ENCODE data around the gene SYT7.
"Not testable (repeated sequence)": the region's sequence is repeated elsewhere in the genome, so short reads cannot be mapped to it uniquely, and the experiment has no call there.

SYT7 gene

DNA sequence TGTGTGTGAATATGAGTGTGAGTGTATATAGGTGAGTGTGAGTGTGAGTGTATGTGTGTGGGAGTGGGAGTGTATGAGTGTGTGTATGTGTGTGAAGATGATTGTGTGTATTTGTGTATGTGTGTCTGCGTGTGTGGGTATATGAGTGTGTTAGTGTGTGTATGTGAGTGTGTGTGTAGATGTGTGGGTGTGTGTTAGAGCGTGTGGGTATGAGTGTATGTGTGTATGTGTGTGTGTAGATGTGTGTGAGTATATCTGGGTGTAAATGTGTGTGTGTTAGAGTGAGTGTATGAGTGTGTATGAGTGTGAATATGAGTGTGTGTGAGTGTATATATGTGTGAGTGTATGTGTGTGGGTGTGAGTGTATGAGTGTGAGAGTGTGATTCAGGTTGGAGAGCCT lies 83.4 kb downstream of the SYT7 start:
- no peak for DNase-seq (ENCODE audit: low spot score)

DNA sequence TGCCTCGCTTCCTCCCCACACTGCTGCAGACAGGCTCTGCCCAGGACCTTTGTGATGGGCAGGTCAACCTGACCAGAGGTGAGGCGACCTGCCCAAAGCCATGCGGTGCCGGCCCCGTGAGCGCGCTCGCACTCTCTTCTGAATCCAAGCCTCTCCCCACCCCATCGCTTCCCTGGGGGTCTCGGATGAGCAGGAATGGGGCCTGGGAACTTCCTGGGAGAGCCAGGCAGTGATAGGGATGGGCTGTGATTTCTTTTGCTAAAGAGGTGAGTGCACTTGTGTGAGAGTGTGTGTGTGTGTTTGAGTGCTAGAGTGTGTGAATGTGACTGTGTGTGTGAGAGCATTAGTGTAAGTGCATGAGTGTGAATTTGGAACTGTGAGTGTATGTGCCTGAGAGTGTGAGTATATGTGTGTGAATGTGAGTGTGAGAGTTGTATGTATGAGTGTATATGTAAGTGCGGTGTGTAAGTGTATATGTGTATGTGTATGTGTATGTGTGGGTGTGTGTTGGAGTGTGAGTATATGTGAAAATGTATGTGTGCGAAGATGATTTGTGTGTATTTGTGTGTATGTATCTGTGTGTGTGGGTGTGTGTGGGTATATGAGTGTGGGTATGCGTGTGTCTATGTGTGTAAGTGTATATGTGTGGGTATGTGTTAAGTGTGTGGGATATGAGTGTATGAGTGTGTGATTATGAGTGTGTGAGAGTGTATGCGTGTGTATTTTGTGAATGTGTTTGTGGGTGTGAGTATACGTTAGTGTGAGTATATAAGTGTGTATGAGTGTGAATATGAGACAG lies 84.1 kb downstream of the SYT7 start:
- DNase-seq (ENCODE audit: low spot score), result no peak

DNA sequence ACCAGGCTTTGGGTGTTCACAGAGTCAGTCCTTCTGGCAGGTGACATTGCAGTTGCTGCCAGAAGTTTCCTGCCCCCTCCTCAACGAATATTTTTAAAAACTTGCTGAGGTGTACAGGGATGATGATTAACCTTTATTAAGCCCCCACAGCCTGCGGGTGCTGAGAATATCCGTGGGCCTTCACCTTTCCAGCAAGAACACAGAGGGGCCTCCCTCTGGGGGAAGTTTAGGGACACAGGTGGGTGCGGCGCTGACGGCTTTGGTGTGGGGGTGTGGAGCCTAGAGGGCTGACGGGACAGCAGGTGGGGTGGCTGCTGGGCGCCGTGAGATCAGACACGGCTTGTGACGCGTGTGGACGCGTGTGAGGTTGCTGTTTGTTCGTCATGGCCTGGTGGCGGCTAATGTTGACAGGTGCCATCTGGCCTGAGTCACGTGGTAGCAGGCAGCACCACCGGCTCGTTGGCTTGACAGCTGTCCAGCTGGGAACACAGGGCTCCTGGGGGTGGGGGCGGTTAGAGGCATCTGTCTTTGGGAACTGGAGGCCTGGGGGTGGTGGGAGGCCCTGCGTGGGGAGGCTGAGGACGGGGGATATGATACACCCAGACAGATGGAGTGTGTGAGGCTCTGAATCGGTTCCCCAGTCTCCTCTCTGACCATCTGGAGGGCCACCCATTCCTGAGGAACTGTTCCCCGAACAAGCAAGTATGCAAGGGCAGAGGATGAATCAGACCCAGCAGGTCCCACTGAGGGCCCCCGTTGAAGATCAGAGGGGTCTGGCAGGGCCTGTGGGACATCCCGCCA lies 84.9 kb downstream of the SYT7 start:
- no peak for DNase-seq (ENCODE audit: low spot score)

DNA sequence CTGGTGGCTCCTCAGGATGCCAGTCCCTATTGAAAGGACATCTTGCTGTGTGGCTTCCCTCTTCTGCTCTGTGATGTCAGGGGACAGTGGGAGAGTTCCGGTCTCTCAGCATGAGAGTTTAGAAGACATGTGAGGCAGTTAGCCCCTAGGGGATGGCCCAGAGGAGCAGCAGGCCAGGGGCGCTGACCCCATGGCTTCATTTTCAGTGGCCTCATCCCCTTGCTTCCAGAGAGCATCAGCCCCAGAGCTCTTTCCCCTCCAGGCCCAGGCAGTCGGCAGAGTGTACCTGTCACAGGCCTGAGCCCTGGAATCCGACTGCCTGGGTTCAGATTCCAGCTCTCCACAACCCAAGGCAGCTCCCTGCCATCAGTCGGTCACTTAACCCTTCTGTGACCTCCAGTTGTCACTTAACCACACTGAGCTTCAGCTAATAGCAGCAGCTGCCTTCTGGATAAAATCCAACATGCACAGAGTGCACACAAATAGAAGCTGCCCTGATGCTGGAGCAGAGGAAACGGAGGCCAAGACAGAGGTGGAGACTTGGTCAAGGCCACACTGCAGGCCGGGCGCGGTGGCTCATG lies 86.4 kb downstream of the SYT7 start:
- DNase-seq (ENCODE audit: low spot score), result no peak

DNA sequence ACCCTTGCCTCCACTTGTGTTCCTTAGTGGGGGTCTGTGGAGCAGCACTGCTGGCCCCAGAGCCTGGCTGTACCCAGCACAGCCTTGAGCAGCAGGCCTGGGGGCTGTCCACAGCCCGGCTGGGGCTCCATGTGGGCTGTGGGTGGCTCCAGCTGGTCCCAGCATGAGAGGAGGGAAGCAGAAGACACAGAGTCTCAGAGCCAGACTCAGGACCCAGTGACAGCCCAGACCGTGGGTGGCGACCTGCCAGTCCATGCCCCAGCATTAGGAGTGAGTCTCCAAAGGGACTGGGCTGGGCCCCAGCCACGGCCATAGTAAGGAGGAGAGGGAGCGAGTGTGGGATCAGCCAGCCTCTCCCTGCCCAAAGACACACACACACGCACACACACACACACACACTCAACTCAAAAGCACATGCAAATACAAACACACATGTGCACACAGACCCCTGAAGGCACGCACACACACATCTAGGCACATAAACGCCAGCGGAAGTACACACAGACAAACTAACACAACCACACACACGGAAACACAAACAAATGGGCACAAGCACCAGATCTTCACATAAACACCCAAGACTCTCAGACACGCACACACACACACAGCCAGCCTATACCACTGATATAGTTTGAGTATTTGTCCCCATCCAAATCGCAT lies 89.0 kb downstream of the SYT7 start:
- DNase-seq (ENCODE audit: low spot score), result no peak

DNA sequence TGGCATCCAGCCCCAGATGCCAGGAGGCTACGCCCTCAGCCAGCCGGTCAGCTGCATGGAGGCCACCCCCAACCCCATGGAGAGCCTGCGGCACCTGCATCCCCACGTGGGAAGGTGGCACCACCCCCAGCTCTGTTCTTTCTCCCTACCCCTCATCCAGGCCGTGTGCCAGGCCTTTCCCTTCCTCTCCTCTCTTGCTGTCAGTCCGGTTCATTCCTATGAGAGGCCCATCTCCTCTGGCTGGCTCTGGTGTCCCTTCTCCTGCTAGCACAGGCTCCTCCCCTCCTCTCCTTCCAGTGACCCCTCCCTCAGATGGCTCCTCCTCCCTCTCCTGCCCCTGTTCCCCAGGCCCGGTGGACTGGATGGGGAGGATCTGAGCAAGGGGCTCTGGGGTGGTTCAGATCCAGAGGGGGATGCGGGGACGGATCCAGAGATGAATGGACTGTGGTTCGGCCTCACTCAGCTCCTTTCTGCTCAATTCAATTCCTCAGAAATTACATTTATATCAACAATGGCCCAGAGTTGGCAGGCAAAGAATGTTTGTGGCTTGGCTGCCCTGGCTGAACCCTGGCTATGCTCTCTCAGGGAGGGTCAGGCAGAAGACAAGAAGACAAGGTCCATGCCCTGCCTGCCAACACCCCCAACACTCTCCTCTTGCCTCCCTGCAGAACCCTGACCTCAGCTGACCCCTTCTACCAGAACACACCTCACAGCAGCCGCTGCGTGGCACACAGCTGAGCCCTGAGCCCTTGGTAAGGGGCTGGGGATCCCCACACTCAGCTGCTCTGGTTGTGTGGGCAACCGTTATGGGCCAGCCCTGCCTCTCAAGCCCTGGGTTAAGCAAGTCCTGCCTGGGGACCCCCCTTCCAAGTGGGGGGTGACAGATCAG lies 90.8 kb downstream of the SYT7 start:
- DNase-seq (ENCODE audit: low spot score), result no peak

DNA sequence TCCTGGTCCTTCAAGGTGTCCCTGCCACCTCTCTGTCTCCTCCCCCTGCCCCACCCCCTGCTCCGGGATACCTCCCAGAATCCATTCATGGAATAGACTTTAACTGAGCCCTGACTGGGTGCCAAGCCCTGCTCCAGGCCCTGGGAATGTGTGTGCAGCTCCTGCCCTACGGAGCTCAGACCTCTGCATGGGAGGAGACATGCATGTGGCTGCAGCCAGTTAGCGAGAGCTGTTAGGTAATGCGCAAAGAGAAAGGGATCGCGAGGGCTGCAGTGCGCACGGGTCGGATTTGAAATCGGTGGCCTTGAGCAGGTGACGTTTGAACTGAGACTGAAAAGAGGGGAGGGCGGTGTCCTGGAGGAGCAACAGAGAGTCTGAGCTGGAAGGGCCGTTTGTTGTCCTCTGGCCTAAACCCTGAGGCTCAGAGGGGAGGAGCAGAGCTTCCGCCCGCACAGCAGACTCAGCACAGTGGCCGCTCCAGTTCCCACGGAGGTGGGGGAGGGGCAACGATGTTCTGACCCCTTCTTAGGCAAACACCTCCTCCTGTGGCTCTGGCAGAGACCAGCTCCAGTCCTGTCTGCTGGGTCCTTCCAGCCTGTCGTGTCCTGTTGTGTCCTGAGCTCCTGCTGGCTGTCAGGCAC lies 92.1 kb downstream of the SYT7 start:
- DNase-seq (ENCODE audit: low spot score), result no peak

DNA sequence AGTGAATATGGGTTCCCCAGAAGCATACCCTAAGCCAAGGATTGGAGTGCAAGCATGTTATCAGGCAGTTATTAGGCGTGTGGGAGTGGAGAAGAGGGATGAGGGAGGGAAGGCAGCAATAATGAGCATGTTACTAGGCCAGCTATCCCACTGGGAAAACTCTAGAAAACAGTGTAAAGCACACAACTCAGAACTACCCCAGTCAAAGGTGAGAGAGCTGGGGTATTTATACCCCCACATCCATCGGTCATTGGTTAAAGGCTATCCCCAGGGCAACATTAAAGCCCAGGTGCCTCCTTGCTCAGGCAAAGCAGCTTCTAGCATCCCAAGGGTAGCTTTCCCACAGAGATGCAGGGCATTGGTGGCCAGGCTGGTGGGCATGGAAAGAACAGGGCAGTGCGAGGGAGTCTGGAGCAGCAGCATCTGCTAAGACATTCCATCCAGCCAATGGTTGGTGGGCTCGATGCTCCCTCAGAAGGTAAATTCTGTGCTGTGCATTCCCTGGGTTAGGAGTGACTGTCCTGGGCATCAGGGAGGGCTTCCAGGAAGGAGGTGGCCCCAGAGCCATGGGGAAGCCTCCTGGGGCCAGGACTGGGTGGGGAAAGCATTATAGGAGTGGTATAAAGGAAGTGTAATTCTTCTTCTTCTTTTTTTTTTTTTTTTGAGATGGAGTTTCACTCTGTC lies 93.4 kb downstream of the SYT7 start:
- DNase-seq (ENCODE audit: low spot score), result no peak

DNA sequence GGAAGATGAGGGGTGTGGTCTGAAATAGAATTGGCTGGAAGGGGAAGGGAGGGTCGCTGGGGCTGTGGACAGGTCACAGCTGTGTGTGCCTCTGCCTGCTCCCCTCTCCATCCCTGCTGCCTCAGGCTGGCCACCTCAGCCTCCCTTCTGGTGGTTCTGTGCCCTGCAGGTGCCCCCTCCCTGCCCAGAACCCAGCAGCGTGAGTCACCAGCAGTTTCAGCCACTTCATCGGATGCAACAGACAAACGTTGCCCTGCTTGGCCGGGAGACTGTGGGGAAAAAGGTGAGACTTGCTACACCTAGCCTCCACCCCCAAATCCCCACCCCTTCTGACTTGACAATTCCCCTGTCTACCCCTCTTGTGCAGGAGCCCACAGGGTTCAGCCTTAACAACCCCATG lies 94.1 kb downstream of the SYT7 start:
- no peak for DNase-seq (ENCODE audit: low spot score)

DNA sequence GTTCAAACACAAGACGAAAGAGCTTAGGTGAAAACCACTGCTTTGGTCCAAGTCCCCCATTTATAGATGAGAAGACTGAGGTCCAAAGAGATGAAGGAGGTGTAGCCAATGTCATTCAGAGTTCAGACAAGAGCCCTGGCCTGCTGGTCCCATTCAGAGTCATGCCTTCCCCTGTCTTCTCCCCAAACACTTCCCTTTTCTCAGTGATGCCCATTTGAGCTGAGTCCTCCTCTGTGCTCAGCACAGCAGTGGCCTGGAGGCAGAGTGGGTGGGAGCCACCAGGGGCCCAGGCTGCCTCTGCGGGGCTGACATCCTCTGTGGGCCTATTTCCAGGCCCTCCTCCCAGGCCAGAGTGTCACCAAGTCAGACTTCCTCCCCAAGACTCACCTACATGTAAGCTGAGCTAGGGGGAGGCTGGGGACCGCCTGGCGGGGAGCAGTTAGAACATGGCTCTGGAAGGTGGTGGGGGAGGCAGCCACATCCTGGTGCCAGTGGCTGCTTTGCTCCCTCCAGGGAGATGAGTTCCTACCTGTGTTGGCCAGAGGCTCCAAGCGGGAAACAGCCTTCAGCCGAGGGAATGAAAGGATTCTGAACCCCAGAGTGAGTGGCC lies 94.8 kb downstream of the SYT7 start:
- no peak for DNase-seq (ENCODE audit: low spot score)

DNA sequence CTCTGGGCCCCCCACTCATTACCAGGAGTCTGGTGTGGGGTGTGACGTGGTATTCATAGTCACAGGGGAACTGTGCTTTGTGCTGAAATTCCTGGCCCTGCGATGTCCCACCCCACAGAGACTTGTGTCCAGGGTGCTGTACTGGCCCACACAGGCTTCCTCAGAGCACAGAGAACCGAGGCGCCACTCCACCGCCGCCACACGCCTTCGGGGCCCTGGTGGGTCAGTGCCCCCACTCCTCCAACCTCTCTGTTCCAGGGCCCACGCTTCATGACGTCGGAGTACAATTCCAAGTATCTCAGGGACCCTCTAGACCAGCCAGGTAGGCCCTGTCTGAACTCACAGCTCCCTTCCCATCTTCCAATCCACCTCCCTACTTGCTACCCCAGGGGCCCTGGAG lies 95.8 kb downstream of the SYT7 start:
- no peak for DNase-seq (ENCODE audit: low spot score)

DNA sequence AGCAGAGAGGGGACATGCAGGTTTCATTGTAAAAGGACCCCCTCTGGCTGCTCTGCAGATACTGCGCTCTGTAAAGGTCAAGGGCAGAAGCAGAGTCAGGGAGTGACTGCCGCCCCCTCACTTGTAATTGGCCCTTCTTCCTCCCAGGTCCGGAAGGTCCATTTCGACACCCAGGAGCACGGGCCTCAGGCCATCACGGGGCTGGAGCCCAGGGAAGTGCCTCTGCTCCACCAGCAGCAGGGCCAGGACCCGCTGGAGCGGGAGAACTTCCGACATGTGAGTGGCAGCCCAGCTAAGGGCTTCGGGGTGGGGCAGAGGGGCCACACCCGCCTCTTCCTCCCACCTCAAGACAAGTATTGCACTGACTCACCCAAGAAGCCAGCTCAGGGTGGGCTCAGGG lies 96.3 kb downstream of the SYT7 start:
- no peak for DNase-seq (ENCODE audit: low spot score)

DNA sequence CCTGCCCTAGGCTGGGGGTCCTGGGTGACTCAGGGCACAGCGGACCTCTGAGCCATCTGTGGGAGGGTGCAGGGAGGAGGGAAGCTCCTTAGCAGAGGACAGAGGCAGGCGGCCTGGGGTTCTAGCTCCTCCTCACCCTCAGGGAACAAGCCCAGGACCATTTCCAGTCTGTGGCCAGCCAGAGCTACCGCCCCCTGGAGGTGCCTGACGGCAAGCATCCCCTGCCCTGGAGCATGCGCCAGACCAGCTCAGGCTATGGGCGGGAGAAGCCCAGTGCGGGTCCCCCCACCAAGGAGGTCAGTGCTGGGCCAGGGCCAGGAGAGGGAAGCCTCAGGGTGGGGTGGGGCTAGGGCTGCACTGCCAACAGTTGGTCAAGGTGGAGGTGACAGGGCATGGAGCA lies 98.4 kb downstream of the SYT7 start:
- no peak for DNase-seq (ENCODE audit: low spot score)

DNA sequence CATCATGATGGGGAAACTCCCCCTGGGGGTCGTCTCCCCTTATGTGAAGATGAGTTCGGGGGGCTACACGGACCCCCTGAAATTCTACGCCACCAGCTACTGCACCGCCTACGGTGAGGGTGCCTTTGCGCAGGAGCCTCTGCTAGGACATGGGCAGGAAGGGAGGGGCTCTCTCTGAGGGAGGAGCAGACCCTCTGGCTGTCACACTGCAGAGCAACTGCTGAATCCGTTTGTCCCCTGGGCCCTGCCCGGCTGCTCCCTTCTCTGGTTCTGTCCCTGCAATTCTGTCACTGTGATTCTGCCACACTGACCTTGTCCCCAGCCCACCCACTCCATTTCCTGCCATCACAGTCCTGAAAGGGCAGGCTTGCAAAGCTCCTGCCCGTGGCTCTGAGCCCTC lies 99.1 kb downstream of the SYT7 start:
- no peak for DNase-seq (ENCODE audit: low spot score)

DNA sequence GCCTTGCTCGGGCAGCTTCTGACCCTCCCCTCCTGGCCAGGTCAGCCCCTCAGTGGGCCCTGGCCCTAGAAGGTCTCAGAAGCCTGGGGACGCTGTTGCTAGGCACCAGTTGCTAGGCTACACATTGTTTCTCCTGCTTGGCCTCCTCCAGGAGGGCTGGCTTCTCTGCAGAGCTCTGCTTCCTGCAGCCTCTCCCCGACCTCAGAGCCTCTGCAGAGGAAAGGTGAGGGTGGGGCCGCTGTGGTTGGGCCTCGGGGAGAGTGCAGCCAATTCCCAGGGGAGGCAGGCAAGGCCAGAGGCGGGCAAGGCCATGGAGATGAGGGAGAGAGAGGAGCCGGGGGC lies 99.9 kb downstream of the SYT7 start:
- no peak for DNase-seq (ENCODE audit: low spot score)

DNA sequence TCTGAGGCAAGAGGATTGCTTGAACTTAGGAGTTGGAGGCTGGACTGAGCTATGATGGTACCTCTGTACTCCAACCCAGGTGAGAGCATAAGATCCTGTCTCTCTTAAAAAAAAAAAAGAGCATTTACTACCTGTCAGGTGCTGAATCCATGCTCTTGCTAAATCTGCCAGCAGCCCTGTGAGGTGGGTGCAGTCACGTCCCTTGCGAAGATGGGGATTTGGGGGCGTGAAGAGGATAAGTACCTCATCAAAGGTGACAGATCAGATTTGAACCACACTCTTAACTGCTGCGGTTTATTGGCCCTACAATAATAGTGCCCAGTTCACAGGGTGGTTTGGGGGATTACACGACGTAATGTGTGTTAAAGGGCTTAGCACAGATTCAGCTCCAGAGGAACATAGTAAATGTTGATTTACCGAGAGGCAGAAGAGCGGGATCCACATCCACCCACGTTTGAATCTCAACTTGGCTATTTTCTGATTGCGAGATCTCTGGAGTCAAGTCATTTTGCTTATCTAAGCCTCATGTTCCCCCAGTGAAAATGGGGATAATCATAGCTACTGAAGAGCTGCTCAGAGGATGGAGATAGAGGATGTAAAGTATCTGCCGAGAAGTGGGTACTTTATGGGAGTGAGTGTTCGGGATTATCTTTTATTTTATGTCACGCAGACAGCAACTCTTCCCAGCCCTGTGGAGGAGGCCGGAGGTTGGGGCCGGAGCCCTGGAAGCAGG lies 100.4 kb downstream of the SYT7 start:
- no peak for DNase-seq (ENCODE audit: low spot score)

DNA sequence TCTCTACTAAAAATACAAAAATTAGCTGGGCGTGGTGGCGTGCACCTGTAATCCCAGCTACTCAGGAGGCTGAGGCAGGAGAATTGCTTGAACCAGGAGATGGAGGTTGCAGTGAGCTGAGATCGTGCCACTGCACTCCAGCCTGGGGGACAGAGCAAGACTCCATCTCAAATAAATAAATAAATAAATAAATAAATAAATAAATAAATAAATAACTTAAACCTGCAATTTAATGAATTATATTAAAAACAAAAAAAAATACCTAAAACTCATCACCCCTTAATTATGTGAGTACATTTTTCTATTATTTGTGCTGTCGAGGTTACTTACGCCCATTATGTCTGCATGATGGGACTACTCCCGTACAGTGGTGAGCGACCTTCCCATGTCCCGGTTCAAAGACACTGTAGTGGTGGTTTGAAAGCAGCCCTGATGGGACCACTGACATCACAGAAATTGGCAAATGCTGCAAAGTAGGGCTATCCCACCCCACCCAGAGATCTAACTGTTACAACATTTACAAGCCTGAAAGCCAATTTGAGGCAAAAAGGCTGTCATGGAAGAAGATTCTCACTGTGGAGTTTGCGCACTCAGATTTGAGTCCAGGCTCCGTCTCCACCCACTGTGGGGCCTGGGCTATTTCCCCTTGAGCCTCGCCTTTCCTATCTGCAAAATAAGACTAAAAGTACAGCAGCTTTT lies 101.4 kb downstream of the SYT7 start:
- DNase-seq (ENCODE audit: low spot score), result not testable (repeated sequence)

DNA sequence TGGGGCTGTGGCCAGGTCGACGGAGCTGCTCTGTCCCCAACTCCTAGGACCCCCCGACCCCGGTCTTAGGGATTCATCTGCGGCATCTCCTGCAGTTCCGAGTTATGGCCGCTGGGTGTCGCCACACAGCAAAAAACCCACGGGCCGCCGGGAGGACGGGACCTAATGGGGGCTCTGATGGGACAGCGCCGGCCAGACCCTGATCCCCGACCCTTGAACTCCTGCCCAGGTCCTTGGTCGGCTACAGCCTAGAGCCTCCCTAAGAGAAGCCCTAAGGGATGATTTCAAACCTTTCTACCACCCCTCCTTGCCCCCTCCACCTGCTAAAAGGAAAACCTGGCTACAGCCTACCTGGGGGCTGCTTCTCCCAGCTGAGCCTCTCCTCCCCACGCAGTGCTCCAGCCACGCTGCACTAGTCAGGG lies 103.1 kb downstream of the SYT7 start:
- no peak for DNase-seq (ENCODE audit: low spot score)

DNA sequence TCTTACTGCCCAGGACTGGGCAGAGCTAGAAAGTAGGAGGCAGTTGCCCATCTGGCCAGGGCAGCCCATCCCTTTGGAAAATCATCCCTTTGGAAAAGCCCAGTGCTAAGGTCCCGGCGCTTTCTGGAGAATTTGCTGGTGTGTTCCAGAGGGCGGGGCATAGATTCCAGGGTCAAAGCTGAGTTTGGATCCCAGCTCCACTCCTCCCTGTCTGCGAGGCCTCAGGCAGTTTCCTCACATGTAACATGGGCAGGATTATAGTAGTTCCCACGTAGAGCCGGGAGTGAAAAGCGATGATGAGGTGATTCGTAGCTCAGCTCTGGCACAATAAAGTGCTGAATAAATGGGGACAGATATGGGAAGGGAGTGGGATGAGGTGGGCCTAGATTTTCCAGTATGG lies 103.8 kb downstream of the SYT7 start:
- DNase-seq (ENCODE audit: low spot score), result no peak
